Dendritic cell treated with granulocyte-macrophage colony-stimulating factor and Interleukin-4, amounts not matched to agents 40 ng/mL and 50 ng/mL, for 4 days (primary cell): ENCODE measurements around the gene TBCCD1.

Source experiments
- H3K27ac Mint-ChIP-seq: one replicate; pipeline ENCODE4 v1.8.0; 2022; ENCODE audit warnings: mild to moderate bottlenecking, mixed read lengths
- H3K27me3 Mint-ChIP-seq: one replicate; pipeline ENCODE4 v1.8.0; 2022; ENCODE audit warnings: mild to moderate bottlenecking, mixed read lengths
- H3K36me3 Mint-ChIP-seq: one replicate; pipeline ENCODE4 v1.8.0; 2022; ENCODE audit warnings: low read depth, mixed read lengths
- H3K4me1 Mint-ChIP-seq: one replicate; pipeline ENCODE4 v1.8.0; 2022; ENCODE audit warnings: low read depth, mixed read lengths
- H3K4me3 Mint-ChIP-seq: one replicate; pipeline ENCODE4 v1.8.0; 2022; ENCODE audit warnings: mild to moderate bottlenecking, moderate library complexity, mixed read lengths
- H3K9me3 Mint-ChIP-seq: one replicate; pipeline ENCODE4 v1.8.0; 2022; ENCODE audit warnings: mixed read lengths
- intact Hi-C: fragments of 100-400 bp; cut with micrococcal nuclease; formaldehyde crosslinking; loops from one replicate; pipeline ENCODE4 v1.15.0; 2022

The TBCCD1 gene

GRCh38 chr3:186526256-186526606 is 40.9 kb downstream of the TBCCD1 start:
- Mint-ChIP-seq H3K4me1 (peaks cover 8% of the 10 kb centered on the region), H3K4me3 (no peak overlapping the region)

GRCh38 chr3:186525369-186526255 is 41.5 kb downstream of the TBCCD1 start:
- H3K9me3 Mint-ChIP-seq: no peaks in the 10 kb centered on the region
- no peaks in the 10 kb centered on the region for H3K36me3 Mint-ChIP-seq
- no peak overlapping the region for H3K4me3 Mint-ChIP-seq
- no peaks in the 10 kb centered on the region for H3K27me3 Mint-ChIP-seq
- H3K4me1 Mint-ChIP-seq: peaks cover 8% of the 10 kb centered on the region
- no peak overlapping the region for H3K27ac Mint-ChIP-seq
- intact Hi-C loops: no loop called here

More at GRCh38 chr3:186526256-186526606, 40.9 kb downstream of the TBCCD1 start:
- Mint-ChIP-seq H3K36me3 (no peaks in the 10 kb centered on the region), H3K27ac (no peak overlapping the region), H3K9me3 (no peaks in the 10 kb centered on the region), H3K27me3 (no peaks in the 10 kb centered on the region)
- intact Hi-C loops: no loop called here

- no peaks in the 10 kb centered on the region for H3K9me3 Mint-ChIP-seq
- intact Hi-C loops: no loop called here
- H3K36me3 Mint-ChIP-seq: no peaks in the 10 kb centered on the region
- no peaks in the 10 kb centered on the region for H3K27me3 Mint-ChIP-seq
- H3K27ac Mint-ChIP-seq: no peak overlapping the region
- H3K4me3 Mint-ChIP-seq: no peak overlapping the region
- H3K4me1 Mint-ChIP-seq: peaks cover 8% of the 10 kb centered on the region
Observed at GRCh38 chr3:186524616-186525015, 42.5 kb downstream of the TBCCD1 start.

- no peaks in the 10 kb centered on the region for H3K27me3 Mint-ChIP-seq
- H3K27ac Mint-ChIP-seq: no peak overlapping the region
- intact Hi-C loops: no loop called here
- H3K36me3 Mint-ChIP-seq: no peaks in the 10 kb centered on the region
- no peak overlapping the region for H3K4me3 Mint-ChIP-seq
- H3K4me1 Mint-ChIP-seq: peaks cover 8% of the 10 kb centered on the region
- no peaks in the 10 kb centered on the region for H3K9me3 Mint-ChIP-seq
Observed at GRCh38 chr3:186523434-186523833, 43.7 kb downstream of the TBCCD1 start.

GRCh38 chr3:186523022-186523421 is 44.1 kb downstream of the TBCCD1 start:
- Mint-ChIP-seq H3K4me3 (no peak overlapping the region), H3K4me1 (peaks cover 8% of the 10 kb centered on the region)

GRCh38 chr3:186520957-186521842 is 45.9 kb downstream of the TBCCD1 start:
- Mint-ChIP-seq H3K27me3 (no peaks in the 10 kb centered on the region), H3K36me3 (no peaks in the 10 kb centered on the region), H3K4me3 (no peak overlapping the region), H3K9me3 (peaks cover 10% of the 10 kb centered on the region), H3K4me1 (peaks cover 8% of the 10 kb centered on the region), H3K27ac (no peak overlapping the region)
- intact Hi-C loops: no loop called here

More at GRCh38 chr3:186523022-186523421, 44.1 kb downstream of the TBCCD1 start:
- no peaks in the 10 kb centered on the region for H3K9me3 Mint-ChIP-seq
- no peak overlapping the region for H3K27ac Mint-ChIP-seq
- H3K27me3 Mint-ChIP-seq: no peaks in the 10 kb centered on the region
- intact Hi-C loops: no loop called here
- H3K36me3 Mint-ChIP-seq: no peaks in the 10 kb centered on the region

- H3K4me3 Mint-ChIP-seq: no peak overlapping the region
- H3K36me3 Mint-ChIP-seq: no peaks in the 10 kb centered on the region
- intact Hi-C loops: no loop called here
- no peaks in the 10 kb centered on the region for H3K27me3 Mint-ChIP-seq
- peaks cover 13% of the 10 kb centered on the region for H3K4me1 Mint-ChIP-seq
- H3K9me3 Mint-ChIP-seq: peaks cover 10% of the 10 kb centered on the region
- H3K27ac Mint-ChIP-seq: no peak overlapping the region
Observed at GRCh38 chr3:186520431-186520830, 46.7 kb downstream of the TBCCD1 start.

GRCh38 chr3:186519021-186519658 is 48.0 kb downstream of the TBCCD1 start:
- Mint-ChIP-seq H3K9me3 (peaks cover 10% of the 10 kb centered on the region), H3K4me3 (no peak overlapping the region), H3K27ac (no peak overlapping the region), H3K4me1 (peaks cover 23% of the 10 kb centered on the region), H3K27me3 (peaks cover 4% of the 10 kb centered on the region), H3K36me3 (no peaks in the 10 kb centered on the region)
- intact Hi-C loops: no loop called here

GRCh38 chr3:186517218-186517617 is 49.9 kb downstream of the TBCCD1 start:
- Mint-ChIP-seq H3K36me3 (no peaks in the 10 kb centered on the region), H3K4me3 (no peak overlapping the region), H3K27ac (no peak overlapping the region), H3K9me3 (peaks cover 10% of the 10 kb centered on the region), H3K4me1 (peaks cover 23% of the 10 kb centered on the region), H3K27me3 (peaks cover 4% of the 10 kb centered on the region)
- intact Hi-C loops: no loop called here

GRCh38 chr3:186516646-186517045 is 50.5 kb downstream of the TBCCD1 start:
- Mint-ChIP-seq H3K27me3 (peaks cover 4% of the 10 kb centered on the region), H3K4me1 (peaks cover 23% of the 10 kb centered on the region), H3K36me3 (no peaks in the 10 kb centered on the region), H3K27ac (no peak overlapping the region), H3K4me3 (no peak overlapping the region), H3K9me3 (peaks cover 10% of the 10 kb centered on the region)
- intact Hi-C loops: no loop called here

- peaks cover 23% of the 10 kb centered on the region for H3K4me1 Mint-ChIP-seq
- intact Hi-C loops: no loop called here
- H3K27ac Mint-ChIP-seq: no peak overlapping the region
Observed at GRCh38 chr3:186515125-186515524, 52.0 kb downstream of the TBCCD1 start.

GRCh38 chr3:186514296-186515002 is 52.7 kb downstream of the TBCCD1 start:
- H3K9me3 Mint-ChIP-seq: peaks cover 10% of the 10 kb centered on the region
- peaks cover 4% of the 10 kb centered on the region for H3K27me3 Mint-ChIP-seq
- no peak overlapping the region for H3K27ac Mint-ChIP-seq
- H3K4me1 Mint-ChIP-seq: peaks cover 23% of the 10 kb centered on the region
- H3K36me3 Mint-ChIP-seq: no peaks in the 10 kb centered on the region
- intact Hi-C loops: no loop called here
- H3K4me3 Mint-ChIP-seq: no peak overlapping the region

More at GRCh38 chr3:186515125-186515524, 52.0 kb downstream of the TBCCD1 start:
- Mint-ChIP-seq H3K9me3 (peaks cover 10% of the 10 kb centered on the region), H3K27me3 (peaks cover 4% of the 10 kb centered on the region), H3K4me3 (no peak overlapping the region), H3K36me3 (no peaks in the 10 kb centered on the region)

GRCh38 chr3:186513386-186513785 is 53.8 kb downstream of the TBCCD1 start:
- Mint-ChIP-seq H3K36me3 (no peaks in the 10 kb centered on the region), H3K27me3 (peaks cover 4% of the 10 kb centered on the region), H3K27ac (no peak overlapping the region), H3K4me3 (no peak overlapping the region), H3K9me3 (peaks cover 10% of the 10 kb centered on the region), H3K4me1 (peaks cover 16% of the 10 kb centered on the region)
- intact Hi-C loops: no loop called here
